H1 (cell line): ENCODE data around the gene ABCB7. TPM values are rescaled to one million over a fixed set of nuclear protein-coding genes. Genes with fewer than 3 reads are reported as not detected.
"Not testable (repeated sequence)": the region's sequence is repeated elsewhere in the genome, so short reads cannot be mapped to it uniquely, and the experiment has no call there.

Experiments
- CTCF ChIA-PET: fragments of 300-600 bp; sonication (Branson Sonifier 250); formaldehyde crosslinking; loops from one replicate; lab custom pipeline; 2021; ENCODE audit not compliant: partially characterized antibody; lab: Charles Lee
- POLR2A ChIA-PET: fragments of 300-600 bp; sonication (Branson Sonifier 250); formaldehyde crosslinking; loops from one replicate; lab custom pipeline; 2021; ENCODE audit warnings: inconsistent platforms; ENCODE audit not compliant: partially characterized antibody; lab: Charles Lee
- DNase-seq, 2 experiments: peaks; one replicate each; pipeline versions ENCODE4 v3.0.0 to v3.0.0-alpha.2; 2010 to 2022; ENCODE audit warnings: low spot score in 2 of 2, low read depth in 1 of 2, mixed read lengths in 1 of 2
- FAIRE-seq: peaks from 2 replicates; lab custom pipeline; 2011; peaks lifted over from hg19 to GRCh38; lab: Jason Lieb, UNC
- H2AFZ ChIP-seq: 2 replicates; pipeline ENCODE4 v1.8.1; 2012; ENCODE audit warnings: low read length, inconsistent platforms
- H2AK5ac ChIP-seq: 2 replicates; pipeline ENCODE4 v1.6.1; 2013; ENCODE audit warnings: low read depth, low read length
- H2BK120ac ChIP-seq: replicated peaks from 2 replicates; pipeline ENCODE3; 2013; ENCODE audit warnings: low read depth, low read length, inconsistent platforms
- H2BK12ac ChIP-seq: 2 replicates; pipeline ENCODE4 v1.6.1; 2013; ENCODE audit warnings: low read depth, low read length
- H2BK15ac ChIP-seq: 2 replicates; pipeline ENCODE4 v1.6.1; 2013; ENCODE audit warnings: low read length
- H2BK20ac ChIP-seq: 2 replicates; pipeline ENCODE4 v1.6.1; 2013; ENCODE audit warnings: low read length
- H2BK5ac ChIP-seq: 2 replicates; pipeline ENCODE4 v1.6.1; 2013; ENCODE audit warnings: low read depth, low read length
- H3K14ac ChIP-seq: 2 replicates; pipeline ENCODE4 v1.6.1; 2013; ENCODE audit warnings: inconsistent platforms; ENCODE audit not compliant: insufficient read length
- H3K18ac ChIP-seq: 2 replicates; pipeline ENCODE4 v1.6.1; 2013; ENCODE audit warnings: low read length; ENCODE audit errors: extremely low read depth
- H3K23ac ChIP-seq: 2 replicates; pipeline ENCODE4 v1.6.1; 2013; ENCODE audit warnings: inconsistent platforms; ENCODE audit not compliant: insufficient read length
- H3K23me2 ChIP-seq: 2 replicates; pipeline ENCODE4 v1.6.1; 2013; ENCODE audit warnings: low read depth, low read length
- H3K27ac ChIP-seq: 2 replicates; pipeline ENCODE4 v1.6.1; 2011; ENCODE audit warnings: low read depth, low read length, inconsistent platforms
- H3K27me3 ChIP-seq, 4 experiments: replicated peaks in 1 of 4; 1 replicate in 1 of 4; 2 replicates in 3 of 4; pipeline versions ENCODE4 v1.6.1 to v1.8.1; 2011 to 2013; ENCODE audit warnings: low read length in 3 of 4, mild to moderate bottlenecking in 3 of 4, inconsistent platforms in 2 of 4, mixed read lengths in 2 of 4, moderate library complexity in 1 of 4; ENCODE audit not compliant: control insufficient read depth in 3 of 4, insufficient read depth in 3 of 4; ENCODE audit errors: extremely low read depth in 1 of 4
- H3K36me3 ChIP-seq, 4 experiments: 2 replicates each; pipeline versions ENCODE4 v1.6.1 to v1.8.1; 2011 to 2013; ENCODE audit warnings: mild to moderate bottlenecking in 4 of 4, low read length in 3 of 4, moderate library complexity in 2 of 4, control low read depth in 1 of 4, inconsistent platforms in 1 of 4; ENCODE audit not compliant: insufficient read depth in 4 of 4, control insufficient read depth in 2 of 4
- H3K4ac ChIP-seq: replicated peaks from 2 replicates; pipeline ENCODE3; 2013; ENCODE audit warnings: low read length, low read depth, mixed read lengths, inconsistent platforms; ENCODE audit not compliant: insufficient read length
- H3K4me1 ChIP-seq, 4 experiments: replicated peaks in 1 of 4; 1 replicate in 1 of 4; 2 replicates in 3 of 4; pipeline versions ENCODE4 v1.6.1 to v1.8.1; 2011 to 2013; ENCODE audit warnings: low read length in 3 of 4, inconsistent platforms in 2 of 4, mixed read lengths in 1 of 4; ENCODE audit not compliant: insufficient read depth in 4 of 4, control insufficient read depth in 3 of 4
- H3K4me2 ChIP-seq, 2 experiments: 2 replicates each; pipeline versions ENCODE4 v1.6.1 to v1.8.1; 2011 to 2013; ENCODE audit warnings: low read depth in 2 of 2, low read length in 2 of 2, control low read depth in 1 of 2, inconsistent platforms in 1 of 2, mild to moderate bottlenecking in 1 of 2; ENCODE audit not compliant: insufficient read depth in 1 of 2
- H3K4me3 ChIP-seq, 4 experiments: fragments of 200-600, 300-600 bp in 1 of 4; sonication (generic), shearing (Covaris generic), sonication (Bioruptor Twin) in 1 of 4; 2 replicates each; pipeline versions ENCODE4 v1.5.1 to v1.8.1; 2011 to 2016; ENCODE audit warnings: low read length in 4 of 4, low read depth in 3 of 4, control low read depth in 2 of 4, inconsistent platforms in 2 of 4, mild to moderate bottlenecking in 2 of 4, mixed read lengths in 1 of 4, moderate library complexity in 1 of 4; ENCODE audit not compliant: insufficient read depth in 2 of 4; ENCODE audit errors: extremely low read depth in 1 of 4
- H3K56ac ChIP-seq: replicated peaks from 2 replicates; pipeline ENCODE3; 2013; ENCODE audit warnings: low read depth, mild to moderate bottlenecking, mixed read lengths, low read length, inconsistent platforms; ENCODE audit not compliant: insufficient read length
- H3K79me1 ChIP-seq: 2 replicates; pipeline ENCODE4 v1.6.1; 2013; ENCODE audit warnings: low read depth, low read length, control low read depth
- H3K79me2 ChIP-seq, 2 experiments: 2 replicates each; pipeline versions ENCODE4 v1.6.1 to v1.8.1; 2012 to 2013; ENCODE audit warnings: low read length in 2 of 2, mild to moderate bottlenecking in 2 of 2, inconsistent platforms in 1 of 2; ENCODE audit not compliant: insufficient read depth in 2 of 2, control insufficient read depth in 1 of 2
- H3K9ac ChIP-seq, 4 experiments: replicated peaks in 1 of 4; 1 replicate in 1 of 4; 2 replicates in 3 of 4; pipeline versions ENCODE4 v1.6.1 to v1.8.1; 2011 to 2013; ENCODE audit warnings: low read depth in 3 of 4, low read length in 3 of 4, control low read depth in 2 of 4, mild to moderate bottlenecking in 2 of 4, moderate library complexity in 2 of 4, inconsistent platforms in 1 of 4; ENCODE audit errors: extremely low read depth in 1 of 4
- H3K9me3 ChIP-seq, 2 experiments: 2 replicates each; pipeline versions ENCODE4 v1.6.1 to v1.8.1; 2012 to 2013; ENCODE audit warnings: mild to moderate bottlenecking in 2 of 2, moderate library complexity in 2 of 2, control low read depth in 1 of 2, inconsistent platforms in 1 of 2, low read depth in 1 of 2, low read length in 1 of 2, mixed read lengths in 1 of 2; ENCODE audit not compliant: insufficient read depth in 2 of 2
- H4K20me1 ChIP-seq, 2 experiments: replicated peaks in 1 of 2; 2 replicates each; pipeline versions ENCODE3 to v1.8.1; 2011 to 2013; ENCODE audit warnings: inconsistent platforms in 2 of 2, low read length in 2 of 2, mild to moderate bottlenecking in 1 of 2; ENCODE audit not compliant: insufficient read depth in 2 of 2, control insufficient read depth in 1 of 2
- H4K5ac ChIP-seq: 2 replicates; pipeline ENCODE4 v1.6.1; 2013; ENCODE audit warnings: low read length, low read depth, mixed read lengths, inconsistent platforms; ENCODE audit not compliant: insufficient read length
- H4K8ac ChIP-seq: 2 replicates; pipeline ENCODE4 v1.8.0; 2013; ENCODE audit warnings: mild to moderate bottlenecking, moderate library complexity, low read length, inconsistent platforms; ENCODE audit not compliant: insufficient read depth; ENCODE audit errors: extremely low read depth
- H4K91ac ChIP-seq: replicated peaks from 2 replicates; pipeline ENCODE3; 2013; ENCODE audit warnings: low read length, mixed read lengths, inconsistent platforms; ENCODE audit not compliant: insufficient read length
- WGBS, 2 experiments: shearing (Covaris generic) in 1 of 2; methylation state at CpG; one replicate each; pipeline versions ENCODE4 v1.1.6 to v1.1.7; 2013 to 2015; ENCODE audit warnings: low lambda C conversion rate in 2 of 2, mixed read lengths in 2 of 2, inconsistent platforms in 1 of 2, low coverage in 1 of 2, missing lambda C conversion rate in 1 of 2; ENCODE audit not compliant: insufficient replicate concordance in 2 of 2, insufficient coverage in 1 of 2, insufficient read length in 1 of 2; ENCODE audit errors: extremely low coverage in 1 of 2, missing lambda C conversion rate in 1 of 2; 5-methylcytosine and 5-hydroxymethylcytosine counted together
- polyA plus RNA-seq, 7 experiments: library from polyadenylated mRNA; depleted of rRNA in 3 of 7; stranded (reverse) in 5 of 7; unstranded in 2 of 7; fragments of >200 nt in 5 of 7; fragments of 200-250 nt in 2 of 7; gene quantifications; 1 replicate in 5 of 7; 2 replicates in 1 of 7; 4 replicates in 1 of 7; pipeline versions ENCODE4 v1.2.1 to v1.2.3, GENCODE V29; 2011 to 2013; ENCODE audit warnings: missing spikeins in 2 of 7, mixed read lengths in 2 of 7
- total RNA-seq: library from RNA; stranded (reverse); fragmentation: NEBNext Ultra II Directional; extraction: Animal tissue kit (Norgen Biotek cat#: 25700); gene quantifications from 2 replicates; pipeline ENCODE4 v1.2.1, GENCODE V29; 2021

Gene ABCB7
- total and polyA plus RNA-seq, 2 of the 8 experiments (the other 6 are each of a cell fraction or from before 2014, with no cell fraction given): 24.3 to 43.3 TPM

DNA sequence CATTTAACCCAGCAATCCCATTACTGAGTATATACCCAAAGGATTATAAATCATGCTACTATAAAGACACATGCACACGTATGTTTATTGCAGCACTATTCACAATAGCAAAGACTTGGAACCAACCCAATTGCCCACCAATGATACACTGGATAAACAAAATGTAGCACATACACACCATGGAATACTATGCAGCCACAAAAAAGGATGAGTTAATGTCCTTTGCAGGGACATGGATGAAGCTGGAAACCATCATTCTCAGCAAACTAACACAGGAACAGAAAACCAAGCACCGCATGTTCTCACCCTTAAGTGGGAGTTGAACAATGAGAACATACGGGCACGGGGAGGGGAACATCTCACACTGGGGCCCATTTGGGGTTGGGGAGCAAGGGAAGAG is 27.0 kb downstream of the ABCB7 start:
- H3K23ac ChIP-seq, H3K27ac ChIP-seq, H3K4me2 ChIP-seq, FAIRE-seq, H3K36me3 ChIP-seq, H2AFZ ChIP-seq, H2AK5ac ChIP-seq, POLR2A ChIA-PET, H3K4me1 ChIP-seq, H4K20me1 ChIP-seq, H4K91ac ChIP-seq, H4K5ac ChIP-seq, CTCF ChIA-PET, H2BK5ac ChIP-seq, H2BK12ac ChIP-seq, DNase-seq, H3K4ac ChIP-seq, H2BK15ac ChIP-seq, H3K9ac ChIP-seq, H3K4me3 ChIP-seq, H3K56ac ChIP-seq, H3K14ac ChIP-seq, H3K23me2 ChIP-seq, H4K8ac ChIP-seq, H3K27me3 ChIP-seq, H2BK120ac ChIP-seq, H3K9me3 ChIP-seq, H3K18ac ChIP-seq, H2BK20ac ChIP-seq, H3K79me1 ChIP-seq: not testable (repeated sequence)
- H3K79me2 ChIP-seq: peaks cover 0 to 54% of the 10 kb centered on the region in 2 experiments; a peak in 2 of 4 replicates
- 80% methylated on average over 2 of the region's 4 CpGs; no CpG with 5 or more reads in 1 of the 2 experiments for WGBS, 2 experiments
